ENCODE data around the gene TRIM16. TPM values are rescaled to one million over a fixed set of nuclear protein-coding genes. Genes with fewer than 3 reads are reported as not detected.
"Not testable (repeated sequence)": the region's sequence is repeated elsewhere in the genome, so short reads cannot be mapped to it uniquely, and the experiment has no call there.

The TRIM16 gene
- total RNA-seq (2021): 15.1 and 17.7 TPM in 2 replicates
- long read RNA-seq, partial matches to known transcripts: 11 of 78 reads
- long read RNA-seq, other reads (novel, unspliced or antisense): 66 of 78 reads

DNA sequence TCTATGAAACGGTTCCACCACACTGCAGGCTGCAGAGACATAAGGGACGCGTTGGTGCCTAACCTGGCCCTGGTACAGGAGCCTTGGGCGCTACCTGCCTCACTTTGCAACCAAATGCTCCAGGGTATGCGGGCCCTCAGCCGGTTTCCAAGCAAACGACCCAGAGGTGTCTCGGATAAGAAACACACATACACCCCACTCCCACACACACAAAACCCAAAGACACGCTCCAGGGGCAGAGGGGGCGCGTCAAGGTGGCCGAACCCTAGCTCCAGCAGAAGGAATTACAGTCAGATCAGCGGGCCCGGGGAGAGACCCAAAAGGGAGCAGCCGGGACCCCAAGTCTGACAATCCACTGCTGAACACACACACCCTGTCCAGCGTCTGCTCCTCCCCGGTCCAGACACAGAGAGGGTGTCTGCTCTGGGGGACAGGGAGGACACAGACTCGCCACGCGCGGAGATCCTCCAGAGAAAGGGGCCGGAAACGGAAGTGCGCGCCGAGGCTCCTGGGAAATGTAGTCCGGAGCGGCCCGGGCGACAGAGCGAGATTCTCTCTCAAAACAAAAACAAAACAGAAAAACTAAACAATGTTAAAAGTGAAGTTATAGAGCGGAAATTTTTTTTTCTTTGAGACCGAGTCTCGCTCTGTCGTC lies at the start of gene TRIM16:
TSS of gene TRIM16 (minus strand) at position 488 of the 655 bp plus-strand sequence. CDS start 32,702 bp downstream, outside the sequence.
- H3K9me3 Mint-ChIP-seq; H2BK12ac ChIP-seq (ENCODE audit: insufficient read length, low read depth, low read length); H3K27me3 Mint-ChIP-seq (ENCODE audit: low read depth); H4K5ac ChIP-seq (ENCODE audit: insufficient read length, low read depth, low read length); H3K27me3 ChIP-seq (ENCODE audit: insufficient read depth, low read length); H3K4me1 ChIP-seq (ENCODE audit: insufficient read depth, low read length); H3K23me2 ChIP-seq (ENCODE audit: insufficient read length, low read depth, low read length, poor library complexity, severe bottlenecking); H3K79me1 ChIP-seq (ENCODE audit: insufficient read depth, low read depth, low read length, poor library complexity, severe bottlenecking); H4K8ac ChIP-seq (replicated peaks; ENCODE audit: insufficient read length, low read depth, low read length); H3K14ac ChIP-seq (ENCODE audit: insufficient read depth, low read length); H4K91ac ChIP-seq (ENCODE audit: insufficient read length, low read depth, low read length); H3K79me2 ChIP-seq (ENCODE audit: insufficient read depth, low read length); H2BK15ac ChIP-seq (ENCODE audit: low read depth, low read length); H3K23ac ChIP-seq (ENCODE audit: insufficient read length, low read depth, low read length); H3K56ac ChIP-seq (ENCODE audit: insufficient read length, low read depth, low read length); H2BK120ac ChIP-seq (ENCODE audit: low read depth, low read length, poor library complexity, severe bottlenecking); H3T11ph ChIP-seq (ENCODE audit: low read length); H2BK20ac ChIP-seq (ENCODE audit: low read depth, low read length, poor library complexity, severe bottlenecking); H4K20me1 ChIP-seq (ENCODE audit: control insufficient read depth, insufficient read depth, insufficient read length); H2BK5ac ChIP-seq (ENCODE audit: insufficient read length, low read length); H3K18ac ChIP-seq (ENCODE audit: insufficient read length, low read depth, low read length); H2AK5ac ChIP-seq (ENCODE audit: insufficient read length, low read length); H3K4ac ChIP-seq (ENCODE audit: low read depth, low read length); H3K27ac ChIP-seq (ENCODE audit: insufficient read length, low read depth, low read length); H3K9me3 ChIP-seq (ENCODE audit: control insufficient read depth, low read depth, low read length): not testable (repeated sequence)
- peak within 1 kb of the TSS; percentile 50 for H3K4me2 ChIP-seq (ENCODE audit: insufficient read depth, insufficient read length, low read length)
- H3K9ac ChIP-seq (ENCODE audit: extremely low read depth, insufficient read length, low read length): peak within 1 kb of the TSS; percentile 78
- H3K4me1 Mint-ChIP-seq: peaks cover 10 to 12% of the 10 kb centered on the region in 2 experiments
- peak; percentile 69 for DNase-seq
- peak; percentile 52 for TF ChIP-seq CTCF (conservative IDR thresholded peaks at IDR 0.05)
- peak within 1 kb of the TSS; percentile 73 for H2AFZ ChIP-seq (ENCODE audit: low read length)
- H3K27ac Mint-ChIP-seq: peak within 1 kb of the TSS; percentile 74 to 98 (median 91); a peak in 6 of 7 replicates
- peaks cover 5 to 17% (median 15%) of the 10 kb centered on the region in 3 experiments; a peak in 6 of 7 replicates for H3K36me3 Mint-ChIP-seq (ENCODE audit: insufficient read depth in 1 of 3, low read depth in 3 of 3)
- peak within 1 kb of the TSS; percentile 93 to 97 for H3K4me3 Mint-ChIP-seq
- no CpG with 5 or more reads among the region's 35 CpGs for WGBS (ENCODE audit: extremely low coverage, insufficient read length, low lambda C conversion rate)

DNA sequence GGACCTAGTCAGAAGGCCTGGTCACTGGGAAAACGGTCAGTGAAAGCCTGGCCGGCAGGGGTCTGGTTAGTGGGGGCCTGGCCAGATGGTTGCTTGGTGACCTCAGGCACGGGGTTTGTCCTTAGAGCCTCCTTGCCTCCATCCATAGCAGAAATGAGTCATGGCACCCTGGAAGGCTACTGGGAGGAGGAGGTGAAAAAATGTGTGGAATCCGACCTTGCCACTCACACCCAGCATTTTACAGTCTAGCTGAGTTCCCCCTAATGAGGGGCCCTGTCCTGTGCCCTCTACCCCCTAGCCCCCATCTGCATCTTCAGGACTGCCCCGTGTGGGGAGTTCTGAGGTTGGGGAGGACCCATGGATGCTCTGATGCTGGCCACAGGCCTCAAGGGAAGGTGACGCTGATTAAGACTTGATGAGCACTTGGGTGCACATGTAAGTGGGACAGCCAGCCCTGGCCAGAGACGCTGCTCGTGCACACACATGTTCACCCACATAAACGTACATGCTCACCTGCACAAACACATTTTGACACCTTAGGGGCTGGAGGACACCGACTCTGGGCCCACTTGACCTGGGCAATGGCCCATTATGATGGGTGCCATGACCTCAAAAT lies 49.2 kb upstream of the TRIM16 start:
- H4K91ac ChIP-seq (ENCODE audit: insufficient read length, low read depth, low read length); H2BK15ac ChIP-seq (ENCODE audit: low read depth, low read length); H3K4ac ChIP-seq (ENCODE audit: low read depth, low read length); H2BK20ac ChIP-seq (ENCODE audit: low read depth, low read length, poor library complexity, severe bottlenecking); H2AK5ac ChIP-seq (ENCODE audit: insufficient read length, low read length); H3K18ac ChIP-seq (ENCODE audit: insufficient read length, low read depth, low read length); H3K23ac ChIP-seq (ENCODE audit: insufficient read length, low read depth, low read length); H3K4me2 ChIP-seq (ENCODE audit: insufficient read depth, insufficient read length, low read length); H3K27ac Mint-ChIP-seq; H2BK12ac ChIP-seq (ENCODE audit: insufficient read length, low read depth, low read length); H3K9me3 Mint-ChIP-seq; H2BK5ac ChIP-seq (ENCODE audit: insufficient read length, low read length); H3K27me3 ChIP-seq (ENCODE audit: insufficient read depth, low read length); H3K4me1 Mint-ChIP-seq; H4K8ac ChIP-seq (replicated peaks; ENCODE audit: insufficient read length, low read depth, low read length); H3K36me3 Mint-ChIP-seq (ENCODE audit: insufficient read depth in 1 of 3, low read depth in 3 of 3); H3K27me3 Mint-ChIP-seq (ENCODE audit: low read depth); H3T11ph ChIP-seq (ENCODE audit: low read length); H3K9me3 ChIP-seq (ENCODE audit: control insufficient read depth, low read depth, low read length); H3K79me1 ChIP-seq (ENCODE audit: insufficient read depth, low read depth, low read length, poor library complexity, severe bottlenecking); H3K14ac ChIP-seq (ENCODE audit: insufficient read depth, low read length); H3K9ac ChIP-seq (ENCODE audit: extremely low read depth, insufficient read length, low read length); H3K4me1 ChIP-seq (ENCODE audit: insufficient read depth, low read length); H3K56ac ChIP-seq (ENCODE audit: insufficient read length, low read depth, low read length); H3K23me2 ChIP-seq (ENCODE audit: insufficient read length, low read depth, low read length, poor library complexity, severe bottlenecking); H4K20me1 ChIP-seq (ENCODE audit: control insufficient read depth, insufficient read depth, insufficient read length); H2BK120ac ChIP-seq (ENCODE audit: low read depth, low read length, poor library complexity, severe bottlenecking); H3K79me2 ChIP-seq (ENCODE audit: insufficient read depth, low read length); H2AFZ ChIP-seq (ENCODE audit: low read length); H4K5ac ChIP-seq (ENCODE audit: insufficient read length, low read depth, low read length); H3K27ac ChIP-seq (ENCODE audit: insufficient read length, low read depth, low read length); H3K4me3 Mint-ChIP-seq; DNase-seq: not testable (repeated sequence)
- no CpG with 5 or more reads among the region's 10 CpGs for WGBS (ENCODE audit: extremely low coverage, insufficient read length, low lambda C conversion rate)
